Neutrophil (primary cell): ENCODE results near the gene NELFA.
"Not testable (repeated sequence)": the region's sequence is repeated elsewhere in the genome, so short reads cannot be mapped to it uniquely, and the experiment has no call there.

Source experiments
- H3K27ac ChIP-seq: fragments of 200-600 bp; sonication (generic); 2 replicates; pipeline ENCODE4 v1.5.1; 2016; ENCODE audit warnings: mild to moderate bottlenecking, moderate library complexity
- H3K27me3 ChIP-seq: fragments of 200-600 bp; sonication (generic); 2 replicates; pipeline ENCODE4 v1.6.0; 2016; ENCODE audit warnings: mild to moderate bottlenecking
- H3K36me3 ChIP-seq: fragments of 200-600 bp; sonication (generic); 2 replicates; pipeline ENCODE4 v1.5.1; 2017
- H3K4me1 ChIP-seq, 2 experiments: fragments of 200-600 bp in 1 of 2; sonication (generic) in 1 of 2; 1 replicate in 1 of 2; 2 replicates in 1 of 2; pipeline versions ENCODE4 v1.5.1 to v1.6.1; 2013 to 2016; ENCODE audit warnings: low read depth in 1 of 2, low read length in 1 of 2, mild to moderate bottlenecking in 1 of 2, moderate library complexity in 1 of 2; ENCODE audit not compliant: control insufficient read depth in 1 of 2, insufficient read depth in 1 of 2
- H3K4me3 ChIP-seq, 2 experiments: fragments of 200-600 bp in 1 of 2; sonication (generic) in 1 of 2; 1 replicate in 1 of 2; 2 replicates in 1 of 2; pipeline ENCODE4 v1.5.1; 2013 to 2016; ENCODE audit warnings: low read depth in 1 of 2, low read length in 1 of 2, mild to moderate bottlenecking in 1 of 2, moderate library complexity in 1 of 2
- H3K9me3 ChIP-seq: fragments of 200-600 bp; sonication (generic); 2 replicates; pipeline ENCODE4 v1.5.1; 2016
- TF ChIP-seq, protein P1 (sequence below): fragments of 200-600 bp; sonication (generic); IDR thresholded peaks from 2 replicates; pipeline ENCODE4 v1.5.1; 2016; ENCODE audit warnings: antibody characterized with exemption

NELFA gene

DNA sequence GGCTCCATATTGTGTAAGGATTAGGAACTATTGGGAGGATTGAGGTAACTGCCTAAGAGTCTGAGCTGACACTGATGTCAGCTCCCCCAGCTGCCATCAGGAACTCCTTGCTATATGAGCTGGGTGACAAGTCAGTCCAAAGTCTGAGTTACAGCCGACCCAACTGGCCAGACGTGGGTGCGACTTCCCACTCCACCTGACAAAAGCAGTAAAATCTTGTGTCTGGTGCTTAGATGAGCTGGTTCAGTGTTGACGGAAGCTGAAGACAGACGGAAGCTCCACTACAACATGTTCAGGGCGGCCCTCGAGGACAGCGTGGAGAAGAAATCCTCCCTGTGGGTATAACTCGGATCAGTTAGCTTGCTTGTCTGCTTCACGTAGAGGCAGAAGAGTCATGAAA lies 27.6 kb upstream of the NELFA start:
- H3K9me3 ChIP-seq: no peaks in the 10 kb centered on the region

DNA sequence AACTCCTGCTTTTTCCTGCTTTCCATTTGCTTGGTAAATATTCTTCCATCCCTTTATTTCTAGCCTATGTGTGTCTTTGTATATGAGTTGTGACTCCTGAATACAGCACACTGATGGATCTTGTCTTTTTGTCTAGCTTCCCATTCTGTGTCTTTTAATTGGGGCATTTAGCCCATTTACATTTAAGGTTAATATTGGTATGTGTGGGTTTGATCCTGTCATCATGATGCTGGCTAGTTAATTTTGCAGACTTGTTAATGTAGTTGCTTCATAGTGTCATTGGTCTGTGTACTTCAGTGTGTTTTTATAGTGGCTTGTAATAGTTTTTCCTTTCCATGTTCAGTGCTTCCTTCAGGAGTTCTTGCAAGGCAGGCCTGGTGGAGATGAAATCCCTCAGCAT lies 22.4 kb upstream of the NELFA start:
- not testable (repeated sequence) for H3K4me3 ChIP-seq, H3K27ac ChIP-seq, H3K4me1 ChIP-seq, H3K9me3 ChIP-seq, H3K36me3 ChIP-seq
- peaks cover 97% of the 10 kb centered on the region for H3K27me3 ChIP-seq

More for the DNA sequence above, 27.6 kb upstream of the NELFA start:
- Histone ChIP-seq H3K27me3 (peaks cover 98% of the 10 kb centered on the region), H3K27ac (no peak overlapping the region), H3K36me3 (no peaks in the 10 kb centered on the region), H3K4me3 (no peak overlapping the region), H3K4me1 (peaks cover 3 to 10% of the 10 kb centered on the region in 2 experiments)
- TF ChIP-seq, protein P1, sequence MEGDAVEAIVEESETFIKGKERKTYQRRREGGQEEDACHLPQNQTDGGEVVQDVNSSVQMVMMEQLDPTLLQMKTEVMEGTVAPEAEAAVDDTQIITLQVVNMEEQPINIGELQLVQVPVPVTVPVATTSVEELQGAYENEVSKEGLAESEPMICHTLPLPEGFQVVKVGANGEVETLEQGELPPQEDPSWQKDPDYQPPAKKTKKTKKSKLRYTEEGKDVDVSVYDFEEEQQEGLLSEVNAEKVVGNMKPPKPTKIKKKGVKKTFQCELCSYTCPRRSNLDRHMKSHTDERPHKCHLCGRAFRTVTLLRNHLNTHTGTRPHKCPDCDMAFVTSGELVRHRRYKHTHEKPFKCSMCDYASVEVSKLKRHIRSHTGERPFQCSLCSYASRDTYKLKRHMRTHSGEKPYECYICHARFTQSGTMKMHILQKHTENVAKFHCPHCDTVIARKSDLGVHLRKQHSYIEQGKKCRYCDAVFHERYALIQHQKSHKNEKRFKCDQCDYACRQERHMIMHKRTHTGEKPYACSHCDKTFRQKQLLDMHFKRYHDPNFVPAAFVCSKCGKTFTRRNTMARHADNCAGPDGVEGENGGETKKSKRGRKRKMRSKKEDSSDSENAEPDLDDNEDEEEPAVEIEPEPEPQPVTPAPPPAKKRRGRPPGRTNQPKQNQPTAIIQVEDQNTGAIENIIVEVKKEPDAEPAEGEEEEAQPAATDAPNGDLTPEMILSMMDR: no peak

DNA sequence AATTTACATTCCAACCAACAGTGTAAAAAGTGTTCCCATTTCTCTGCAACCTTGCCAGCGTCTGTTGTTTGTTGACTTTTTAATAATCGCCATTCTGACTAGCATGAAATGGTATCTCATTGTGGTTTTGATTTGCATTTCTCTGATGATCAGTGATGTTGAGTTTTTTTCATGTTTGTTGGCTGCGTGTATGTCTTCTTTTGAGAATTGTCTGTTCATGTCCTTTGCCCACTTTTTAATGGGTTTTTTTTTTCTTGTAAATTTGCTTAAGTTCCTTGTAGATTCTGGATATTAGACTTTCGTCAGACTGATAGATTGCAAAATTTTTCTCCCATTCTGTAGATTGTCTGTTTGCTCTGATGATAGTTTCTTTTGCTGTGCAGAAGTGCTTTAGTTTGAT lies 18.3 kb upstream of the NELFA start:
- H3K27ac ChIP-seq, H3K9me3 ChIP-seq, H3K4me1 ChIP-seq, H3K36me3 ChIP-seq, H3K4me3 ChIP-seq: not testable (repeated sequence)
- peaks cover 96% of the 10 kb centered on the region for H3K27me3 ChIP-seq

DNA sequence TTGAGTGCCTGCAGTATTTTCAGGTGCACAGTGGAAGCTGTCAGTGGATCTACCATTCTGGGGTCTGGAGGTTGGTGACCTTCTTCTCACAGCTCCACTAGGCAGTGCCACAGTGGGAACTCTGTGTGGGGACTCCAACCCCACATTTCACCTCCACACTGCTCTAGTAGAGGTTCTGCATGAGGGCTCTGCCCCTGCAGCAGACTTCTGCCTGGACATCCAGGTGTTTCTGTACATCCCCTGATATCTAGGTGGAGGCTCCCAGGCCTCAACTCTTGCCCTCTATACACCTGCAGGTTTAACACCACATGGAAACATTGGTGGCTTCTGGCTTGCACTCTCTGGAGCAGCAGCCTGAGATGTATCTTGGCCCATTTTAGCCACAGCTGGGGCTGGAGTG lies 17.0 kb upstream of the NELFA start:
- H3K27me3 ChIP-seq: peaks cover 96% of the 10 kb centered on the region
- no peaks in the 10 kb centered on the region for H3K9me3 ChIP-seq
- H3K36me3 ChIP-seq: no peaks in the 10 kb centered on the region
- H3K4me1 ChIP-seq: no peaks in the 10 kb centered on the region
- H3K27ac ChIP-seq: no peak overlapping the region
- H3K4me3 ChIP-seq: no peak overlapping the region
- TF ChIP-seq, protein P1: no peak

DNA sequence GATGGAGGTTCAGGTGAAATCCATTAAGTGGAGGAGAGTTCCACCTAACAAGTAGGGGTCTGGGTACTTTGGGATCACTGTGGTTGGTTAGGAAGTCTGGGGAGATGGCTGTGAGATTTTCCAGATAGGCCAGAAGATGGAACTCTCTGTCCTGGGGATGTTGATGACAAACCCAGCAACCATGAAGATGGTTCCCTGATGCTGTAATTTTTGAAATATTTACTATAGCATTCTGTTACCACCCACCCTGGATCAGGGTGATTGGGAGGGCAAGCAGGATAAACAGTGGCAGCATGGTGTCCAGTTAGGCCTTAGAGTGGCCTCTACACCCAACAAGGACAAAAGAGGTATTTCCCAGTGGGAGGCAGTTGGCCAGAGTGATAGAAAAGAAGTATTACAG lies 15.9 kb upstream of the NELFA start:
- H3K4me1 ChIP-seq: no peaks in the 10 kb centered on the region
- no peaks in the 10 kb centered on the region for H3K36me3 ChIP-seq
- peaks cover 96% of the 10 kb centered on the region for H3K27me3 ChIP-seq
- H3K27ac ChIP-seq: no peak overlapping the region
- TF ChIP-seq, protein P1: no peak
- no peaks in the 10 kb centered on the region for H3K9me3 ChIP-seq
- no peak overlapping the region for H3K4me3 ChIP-seq

DNA sequence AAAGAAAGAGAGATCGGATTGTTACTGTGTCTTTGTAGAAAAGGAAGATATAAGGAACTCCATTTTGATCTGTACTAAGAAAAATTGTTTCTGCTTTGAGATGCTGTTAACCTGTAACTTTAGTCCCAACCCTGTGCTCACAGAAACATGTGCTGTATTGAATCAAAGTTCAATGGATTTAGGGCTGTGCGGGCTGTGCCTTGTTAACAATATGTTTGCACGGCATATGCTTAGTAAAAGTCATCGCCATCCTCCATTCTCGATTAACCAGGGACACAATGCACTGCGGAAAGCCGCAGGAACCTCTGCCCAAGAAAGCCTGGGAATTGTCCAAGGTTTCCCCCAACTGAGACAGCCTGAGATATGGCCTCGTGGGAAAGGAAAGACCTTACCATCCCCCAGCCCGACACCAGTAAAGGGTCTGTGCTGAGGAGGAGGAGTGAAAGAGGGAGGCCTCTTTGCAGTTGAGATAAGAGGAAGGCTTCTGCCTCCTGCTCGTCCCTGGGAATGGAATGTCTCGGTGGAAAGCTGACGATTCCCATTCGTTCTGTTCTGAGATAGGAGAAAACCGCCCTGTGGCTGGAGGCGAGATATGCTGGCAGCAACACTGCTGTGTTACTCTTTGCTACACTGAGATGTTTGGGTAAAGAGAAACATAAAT lies 12.7 kb upstream of the NELFA start:
- not testable (repeated sequence) for H3K36me3 ChIP-seq, H3K4me3 ChIP-seq

DNA sequence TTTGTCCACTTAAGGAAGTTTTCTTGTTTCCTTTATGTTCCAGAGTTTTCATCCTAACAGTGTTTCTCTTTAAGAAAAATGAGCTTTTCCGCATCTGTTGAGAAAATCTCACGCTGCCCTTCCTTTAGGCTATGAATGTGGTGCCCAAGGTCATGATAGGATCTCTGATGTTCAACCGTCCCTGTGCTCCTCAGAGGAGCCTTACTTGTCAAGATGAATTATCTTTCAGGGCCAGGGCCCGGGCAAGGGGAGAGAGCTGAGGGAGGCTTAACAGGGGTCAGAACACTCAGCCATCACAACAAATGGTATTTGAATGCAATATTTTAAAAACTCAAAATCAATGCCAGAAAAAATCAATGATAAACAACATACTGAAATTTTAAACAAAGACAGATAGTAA lies 6.2 kb upstream of the NELFA start:
- H3K27ac ChIP-seq: no peak overlapping the region
- H3K4me3 ChIP-seq: no peak overlapping the region
- H3K9me3 ChIP-seq: no peaks in the 10 kb centered on the region
- peaks cover 61% of the 10 kb centered on the region for H3K27me3 ChIP-seq
- no peaks in the 10 kb centered on the region for H3K36me3 ChIP-seq
- H3K4me1 ChIP-seq: peaks cover 26 to 27% of the 10 kb centered on the region in 2 experiments
- TF ChIP-seq, protein P1: no peak

More for the DNA sequence above, 12.7 kb upstream of the NELFA start:
- H3K4me1 ChIP-seq, H3K9me3 ChIP-seq, H3K27ac ChIP-seq: not testable (repeated sequence)
- H3K27me3 ChIP-seq: peaks cover 98% of the 10 kb centered on the region
